Endothelial cell of umbilical vein (primary cell): ENCODE results near the gene DAB1. TPM values are rescaled to one million over a fixed set of nuclear protein-coding genes. Genes with fewer than 3 reads are reported as not detected.

Experiments
- BruUV-seq: library from RNA; stranded (reverse); fragments of 400-500 nt; replicated peaks from 2 replicates; lab custom pipeline; 2021; lab: Mats Ljungman, UMichigan
- CTCF ChIA-PET: fragments of 300-600, 350-600 bp; sonication (Branson Sonifier 250); formaldehyde crosslinking; loops from one replicate; lab custom pipeline; 2021; ENCODE audit warnings: antibody characterized with exemption, inconsistent platforms; lab: Charles Lee
- POLR2A ChIA-PET: fragments of 300-600, 350-600 bp; sonication (Branson Sonifier 250); formaldehyde crosslinking; loops from one replicate; lab custom pipeline; 2021; ENCODE audit warnings: antibody characterized with exemption, inconsistent platforms; lab: Charles Lee
- DNase-seq: peaks from one replicate; pipeline ENCODE4 v3.0.0-alpha.2; 2011; ENCODE audit warnings: low read depth, low spot score
- FAIRE-seq: peaks from 2 replicates; lab custom pipeline; 2011; peaks lifted over from hg19 to GRCh38; lab: Jason Lieb, UNC
- H2AFZ ChIP-seq: 2 replicates; pipeline ENCODE4 v1.6.0; 2012; ENCODE audit warnings: low read depth, low read length, control low read depth, inconsistent platforms
- H3K27ac ChIP-seq: 2 replicates; pipeline ENCODE4 v1.5.1; 2011; ENCODE audit warnings: low read depth, mild to moderate bottlenecking, control low read depth, low read length, moderate library complexity; ENCODE audit not compliant: insufficient read depth
- H3K27me3 ChIP-seq, 2 experiments: 2 replicates each; pipeline versions ENCODE4 v1.6.0 to v1.6.1; 2011; ENCODE audit warnings: low read length in 2 of 2, mixed read lengths in 1 of 2; ENCODE audit not compliant: control insufficient read depth in 2 of 2, insufficient read depth in 2 of 2
- H3K36me3 ChIP-seq, 2 experiments: 2 replicates in 1 of 2; 3 replicates in 1 of 2; pipeline ENCODE4 v1.5.1; 2011; ENCODE audit warnings: low read length in 2 of 2, mild to moderate bottlenecking in 1 of 2, moderate library complexity in 1 of 2; ENCODE audit not compliant: control insufficient read depth in 2 of 2, insufficient read depth in 2 of 2; ENCODE audit errors: extremely low read depth in 1 of 2
- H3K4me1 ChIP-seq: 3 replicates; pipeline ENCODE4 v1.5.1; 2011; ENCODE audit warnings: mild to moderate bottlenecking, low read length; ENCODE audit not compliant: control insufficient read depth, insufficient read depth; ENCODE audit errors: extremely low read depth
- H3K4me2 ChIP-seq: 2 replicates; pipeline ENCODE4 v1.6.1; 2011; ENCODE audit warnings: low read length, control low read depth, mixed read lengths; ENCODE audit not compliant: insufficient read depth
- H3K4me3 ChIP-seq, 3 experiments: fragments of 200-600 bp in 1 of 3; sonication (generic), shearing (Covaris generic) in 1 of 3; replicated peaks in 1 of 3; 2 replicates each; pipeline ENCODE4 v1.5.1; 2011 to 2016; ENCODE audit warnings: control low read depth in 3 of 3, low read length in 3 of 3, mild to moderate bottlenecking in 2 of 3, inconsistent platforms in 1 of 3, low read depth in 1 of 3, moderate library complexity in 1 of 3; ENCODE audit not compliant: insufficient read depth in 1 of 3
- H3K79me2 ChIP-seq: 2 replicates; pipeline ENCODE4 v1.6.0; 2012; ENCODE audit warnings: low read length, inconsistent platforms; ENCODE audit not compliant: control insufficient read depth, insufficient read depth
- H3K9ac ChIP-seq: replicated peaks from 2 replicates; pipeline ENCODE3; 2011; ENCODE audit warnings: low read length, control low read depth; ENCODE audit not compliant: insufficient read depth; ENCODE audit errors: extremely low read depth
- H3K9me1 ChIP-seq: replicated peaks from 3 replicates; pipeline ENCODE4 v1.6.0; 2011; ENCODE audit warnings: mild to moderate bottlenecking, low read length; ENCODE audit not compliant: control insufficient read depth, insufficient read depth; ENCODE audit errors: extremely low read depth
- H3K9me3 ChIP-seq: replicated peaks from 2 replicates; pipeline ENCODE4 v1.5.1; 2012; ENCODE audit warnings: low read length, inconsistent platforms; ENCODE audit not compliant: control insufficient read depth, insufficient read depth
- H4K20me1 ChIP-seq: replicated peaks from 2 replicates; pipeline ENCODE3; 2011; ENCODE audit warnings: mild to moderate bottlenecking, low read length; ENCODE audit not compliant: control insufficient read depth, insufficient read depth; ENCODE audit errors: extremely low read depth
- FOS ChIP-seq: IDR thresholded peaks from 2 replicates; pipeline ENCODE4 v1.6.1; 2011; ENCODE audit warnings: mild to moderate bottlenecking, low read length, moderate library complexity, borderline replicate concordance; ENCODE audit not compliant: insufficient read depth
- JUN ChIP-seq: IDR thresholded peaks from 2 replicates; pipeline ENCODE4 v1.6.1; 2011; ENCODE audit warnings: borderline replicate concordance, low read depth; ENCODE audit not compliant: insufficient read length, insufficient read depth
- MYC ChIP-seq: IDR thresholded peaks from one replicate; pipeline ENCODE4 v1.6.1; 2011; ENCODE audit warnings: mild to moderate bottlenecking, low read depth, low read length
- dilution Hi-C: fragments of 300-500 bp; cut with MboI; formaldehyde crosslinking; loops from one replicate; pipeline ENCODE4 v1.15.0; 2019; ENCODE audit warnings: low sequenced_read_pairs; ENCODE audit not compliant: extremely low pct_ligation_motif_present
- intact Hi-C: fragments of 100-400 bp; cut with micrococcal nuclease; formaldehyde crosslinking; loops from one replicate; pipeline ENCODE4 v1.10.0; 2022
- polyA plus RNA-seq, 4 experiments: library from polyadenylated mRNA; depleted of rRNA in 3 of 4; stranded (reverse) in 3 of 4; unstranded in 1 of 4; fragments of >200 nt; gene quantifications; 2 replicates each; pipeline versions ENCODE4 v1.2.1 to v1.2.3, GENCODE V29; 2011 to 2012; ENCODE audit warnings: missing spikeins in 1 of 4
- total RNA-seq: library from RNA; stranded (reverse); gene quantifications from 2 replicates; pipeline ENCODE4 v1.2.3, GENCODE V29; 2021
- TF ChIP-seq, protein P1 (sequence below), 2 donors: IDR thresholded peaks; 1 replicate in 1 of 2; 2 replicates in 1 of 2; pipeline ENCODE4 v1.5.1; 2011; ENCODE audit warnings: low read length in 2 of 2, mild to moderate bottlenecking in 2 of 2, moderate library complexity in 2 of 2, control low read depth in 1 of 2, inconsistent platforms in 1 of 2, low read depth in 1 of 2; ENCODE audit not compliant: insufficient read depth in 1 of 2; ENCODE audit errors: extremely low read depth in 1 of 2

The DAB1 gene
- total and polyA plus RNA-seq, 2 donors (not counting 3 experiments of a cell fraction or from before 2014, with no cell fraction given), result not detected

DNA sequence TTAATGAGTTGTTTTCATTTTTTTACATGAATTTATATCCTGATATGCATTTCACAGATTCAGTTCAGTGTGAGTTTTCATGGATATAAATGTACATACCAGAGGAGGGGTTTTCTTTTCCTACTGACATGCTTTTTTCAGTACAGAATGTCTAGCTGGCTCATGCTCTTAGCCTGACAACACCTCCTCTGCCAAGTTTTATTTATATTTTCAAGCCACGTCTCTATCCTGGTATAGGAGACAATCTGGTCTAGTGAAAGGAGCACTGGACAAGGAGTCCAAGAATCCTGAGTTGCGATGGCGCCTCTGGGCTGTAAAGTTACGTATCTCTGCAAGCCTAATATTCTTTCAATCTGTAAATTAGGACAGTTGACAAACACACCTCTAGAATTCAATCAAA is 4.9 kb downstream of the DAB1 start:
- no peak overlapping the region for H2AFZ ChIP-seq
- no peak overlapping the region for H3K4me2 ChIP-seq
- no TSS peak for BruUV-seq
- H3K9me3 ChIP-seq, result no peaks in the 10 kb centered on the region
- no peak overlapping the region for H3K4me3 ChIP-seq
- H3K79me2 ChIP-seq, result no peaks in the 10 kb centered on the region
- H3K27me3 ChIP-seq, result peaks cover 21 to 30% of the 10 kb centered on the region in 2 experiments
- POLR2A ChIA-PET, result no interaction called here
- no peaks in the 10 kb centered on the region for H4K20me1 ChIP-seq
- intact Hi-C loops (no loop called here), dilution Hi-C loops (no loop called here)
- no peaks in the 10 kb centered on the region for H3K9me1 ChIP-seq
- DNase-seq (no peak), FAIRE-seq (no peak)
- H3K36me3 ChIP-seq, result no peaks in the 10 kb centered on the region
- no peak overlapping the region for H3K9ac ChIP-seq
- no peaks in the 10 kb centered on the region for H3K4me1 ChIP-seq
- no peak overlapping the region for H3K27ac ChIP-seq
- CTCF ChIA-PET, result no interaction called here
- TF ChIP-seq MYC (no peak), FOS (no peak), JUN (no peak)

DNA sequence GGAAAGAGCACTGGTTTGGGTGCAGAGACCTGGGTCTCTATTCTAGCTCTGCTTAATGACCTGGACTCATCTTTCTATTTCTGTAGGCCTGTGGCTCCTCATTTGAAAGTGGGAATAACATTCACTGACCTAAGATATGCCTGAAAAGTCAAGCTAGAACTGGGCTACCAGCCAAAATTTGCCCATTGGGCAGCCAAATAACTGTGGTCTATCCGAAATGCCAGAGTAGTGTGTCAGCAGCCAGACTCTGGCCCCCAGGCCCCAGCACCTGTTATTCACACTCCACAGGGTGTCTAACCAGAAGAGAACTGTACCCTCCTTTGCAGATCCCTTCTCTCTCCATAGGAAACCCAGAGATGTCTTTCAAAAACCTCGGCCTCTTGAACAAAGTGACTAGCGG is 12.6 kb downstream of the DAB1 start:
- H3K9me3 ChIP-seq, result no peaks in the 10 kb centered on the region
- BruUV-seq, result no TSS peak
- no peak overlapping the region for H3K9ac ChIP-seq
- ChIA-PET CTCF (no interaction called here), POLR2A (no interaction called here)
- no peaks in the 10 kb centered on the region for H3K4me1 ChIP-seq
- no peak overlapping the region for H3K4me3 ChIP-seq
- no peaks in the 10 kb centered on the region for H4K20me1 ChIP-seq
- DNase-seq (no peak), FAIRE-seq (no peak)
- no peak overlapping the region for H3K4me2 ChIP-seq
- intact Hi-C loops, result no loop called here
- H3K27me3 ChIP-seq, result no peaks in the 10 kb centered on the region
- no peaks in the 10 kb centered on the region for H3K36me3 ChIP-seq
- no peaks in the 10 kb centered on the region for H3K79me2 ChIP-seq
- H2AFZ ChIP-seq, result no peak overlapping the region
- no peaks in the 10 kb centered on the region for H3K9me1 ChIP-seq
- no peak overlapping the region for H3K27ac ChIP-seq
- dilution Hi-C loops, result no loop called here
- TF ChIP-seq, protein P1, sequence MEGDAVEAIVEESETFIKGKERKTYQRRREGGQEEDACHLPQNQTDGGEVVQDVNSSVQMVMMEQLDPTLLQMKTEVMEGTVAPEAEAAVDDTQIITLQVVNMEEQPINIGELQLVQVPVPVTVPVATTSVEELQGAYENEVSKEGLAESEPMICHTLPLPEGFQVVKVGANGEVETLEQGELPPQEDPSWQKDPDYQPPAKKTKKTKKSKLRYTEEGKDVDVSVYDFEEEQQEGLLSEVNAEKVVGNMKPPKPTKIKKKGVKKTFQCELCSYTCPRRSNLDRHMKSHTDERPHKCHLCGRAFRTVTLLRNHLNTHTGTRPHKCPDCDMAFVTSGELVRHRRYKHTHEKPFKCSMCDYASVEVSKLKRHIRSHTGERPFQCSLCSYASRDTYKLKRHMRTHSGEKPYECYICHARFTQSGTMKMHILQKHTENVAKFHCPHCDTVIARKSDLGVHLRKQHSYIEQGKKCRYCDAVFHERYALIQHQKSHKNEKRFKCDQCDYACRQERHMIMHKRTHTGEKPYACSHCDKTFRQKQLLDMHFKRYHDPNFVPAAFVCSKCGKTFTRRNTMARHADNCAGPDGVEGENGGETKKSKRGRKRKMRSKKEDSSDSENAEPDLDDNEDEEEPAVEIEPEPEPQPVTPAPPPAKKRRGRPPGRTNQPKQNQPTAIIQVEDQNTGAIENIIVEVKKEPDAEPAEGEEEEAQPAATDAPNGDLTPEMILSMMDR (IDR thresholded peaks at IDR 0.05; ENCODE audit: extremely low read depth in 1 of 2, insufficient read depth in 1 of 2, low read depth in 1 of 2, low read length in 2 of 2), result no peak
